Spinal cord (tissue), 10 donors: ENCODE measurements around the gene KCNJ6. TPM values are rescaled to one million over a fixed set of nuclear protein-coding genes. Genes with fewer than 3 reads are reported as not detected.
"Not testable (repeated sequence)": the region's sequence is repeated elsewhere in the genome, so short reads cannot be mapped to it uniquely, and the experiment has no call there.

Experiments used
- DNase-seq, 6 donors: peaks; one replicate each; pipeline versions ENCODE4 v3.0.0 to v3.0.0-alpha.2; 2013 to 2015; ENCODE audit warnings: low spot score in 6 of 6, low read depth in 4 of 6
- H3K27ac ChIP-seq: one replicate; pipeline ENCODE4 v1.5.1; 2013; ENCODE audit warnings: low read depth, low read length, control low read depth
- H3K27me3 ChIP-seq: one replicate; pipeline ENCODE4 v1.6.1; 2013; ENCODE audit warnings: low read length; ENCODE audit not compliant: control insufficient read depth, insufficient read depth
- H3K36me3 ChIP-seq: one replicate; pipeline ENCODE4 v1.6.1; 2013; ENCODE audit warnings: low read length; ENCODE audit not compliant: control insufficient read depth, insufficient read depth
- H3K4me1 ChIP-seq: one replicate; pipeline ENCODE4 v1.6.1; 2013; ENCODE audit warnings: low read length; ENCODE audit not compliant: control insufficient read depth, insufficient read depth
- H3K4me3 ChIP-seq: one replicate; pipeline ENCODE4 v1.5.1; 2013; ENCODE audit warnings: low read depth, low read length, control low read depth
- H3K9me3 ChIP-seq: one replicate; pipeline ENCODE4 v1.6.1; 2013; ENCODE audit warnings: low read length; ENCODE audit not compliant: control insufficient read depth, insufficient read depth
- WGBS: methylation state at CpG from one replicate; pipeline ENCODE4 v1.1.5; 2013; ENCODE audit warnings: missing lambda C conversion rate; ENCODE audit not compliant: insufficient coverage; 5-methylcytosine and 5-hydroxymethylcytosine counted together
- polyA plus RNA-seq, 2 donors: library from polyadenylated mRNA; unstranded; fragments of 120-200 nt; gene quantifications; one replicate each; pipeline ENCODE4 v1.2.1, GENCODE V29; 2013; ENCODE audit not compliant: insufficient read length in 2 of 2
- total RNA-seq, 2 donors: library from RNA; depleted of rRNA in 1 of 2; stranded (reverse); fragments of 120-200 nt in 1 of 2; fragments of >200 nt in 1 of 2; gene quantifications; one replicate each; pipeline versions ENCODE4 v1.2.3 to v1.2.4, GENCODE V29; 2013 to 2014
- donor health status: healthy.

Gene KCNJ6
- total and polyA plus RNA-seq, 4 donors, result 4.1 to 8.7 (median 4.8) TPM

DNA sequence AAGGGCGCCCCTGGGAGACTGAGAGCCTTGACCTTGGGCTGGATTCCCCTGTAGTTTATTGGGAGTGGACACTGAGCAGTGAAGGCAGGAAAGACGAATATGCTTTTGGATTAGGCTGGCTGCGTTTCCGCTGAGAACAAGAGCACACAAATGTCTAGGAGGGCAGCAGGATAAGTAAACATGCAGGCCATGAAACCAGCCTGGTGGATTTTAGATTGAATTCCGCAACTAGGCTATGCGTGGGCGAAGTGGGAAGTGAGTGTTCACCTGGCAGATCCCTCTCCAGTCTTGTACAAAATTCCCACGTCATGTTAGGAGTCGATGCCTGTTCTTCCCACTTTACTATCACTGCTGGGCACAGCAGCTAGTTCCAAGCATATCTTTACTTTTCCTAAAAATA, 21.4 kb upstream of the KCNJ6 start:
- Histone ChIP-seq H3K4me3 (no peak overlapping the region), H3K9me3 (peaks cover 4% of the 10 kb centered on the region), H3K27me3 (no peaks in the 10 kb centered on the region), H3K36me3 (no peaks in the 10 kb centered on the region), H3K4me1 (no peaks in the 10 kb centered on the region), H3K27ac (no peak overlapping the region)
- no peak for DNase-seq
- 73% methylated on average over 7 of the region's 9 CpGs for WGBS

GRCh38 chr21:37936010-37936785, 19.9 kb upstream of the KCNJ6 start:
- H3K36me3 ChIP-seq, result no peaks in the 10 kb centered on the region
- no peaks in the 10 kb centered on the region for H3K4me1 ChIP-seq
- WGBS, result no CpG with 5 or more reads among the region's 4 CpGs
- H3K27ac ChIP-seq, result no peak overlapping the region
- H3K27me3 ChIP-seq, result no peaks in the 10 kb centered on the region
- DNase-seq, result no peak
- no peak overlapping the region for H3K4me3 ChIP-seq
- peaks cover 4% of the 10 kb centered on the region for H3K9me3 ChIP-seq

DNA sequence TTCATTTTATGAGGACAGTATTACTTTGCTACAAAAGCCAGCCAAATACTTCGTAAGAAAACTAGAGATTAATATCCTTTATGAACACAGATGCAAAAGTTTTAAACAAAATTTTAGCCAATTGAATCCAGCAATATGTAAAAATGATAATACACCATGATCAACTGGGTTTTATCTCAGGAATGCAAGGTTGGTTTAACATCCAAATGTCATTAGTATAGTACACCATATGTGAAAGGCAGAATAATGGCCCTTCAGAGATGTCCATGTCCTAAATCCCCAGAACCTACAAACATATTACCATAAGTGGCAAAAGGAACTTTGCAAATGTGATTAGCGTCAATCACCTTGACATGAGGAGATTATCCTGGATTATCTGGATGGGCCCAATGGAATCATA, 16.7 kb upstream of the KCNJ6 start:
- no peaks in the 10 kb centered on the region for H3K27me3 ChIP-seq
- no peak overlapping the region for H3K27ac ChIP-seq
- H3K36me3 ChIP-seq, result no peaks in the 10 kb centered on the region
- H3K9me3 ChIP-seq, result peaks cover 4% of the 10 kb centered on the region
- H3K4me3 ChIP-seq, result no peak overlapping the region
- no peak for DNase-seq
- H3K4me1 ChIP-seq, result no peaks in the 10 kb centered on the region
- WGBS, result 100% methylated on average over 1 of the region's 2 CpGs

DNA sequence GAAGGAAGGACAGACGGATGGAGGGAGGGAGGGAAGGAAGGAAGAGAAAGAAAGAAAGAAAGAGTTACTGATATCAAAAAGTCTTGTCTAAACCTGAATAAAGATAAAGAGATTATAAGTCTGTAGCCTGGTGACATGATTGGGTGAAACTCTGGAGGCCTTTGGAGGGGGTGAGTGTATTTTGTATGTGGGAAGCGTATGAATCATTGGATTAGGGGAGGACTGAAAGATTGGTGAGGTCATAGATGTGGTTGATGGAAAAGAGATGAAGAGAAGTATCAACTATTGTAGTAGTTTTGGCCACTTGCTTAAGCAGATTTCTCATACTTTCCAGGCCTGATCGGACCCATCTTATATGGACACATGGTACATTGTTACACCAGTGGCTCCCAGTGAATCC, 11.5 kb upstream of the KCNJ6 start:
- DNase-seq, result no peak
- no peak overlapping the region for H3K27ac ChIP-seq
- H3K27me3 ChIP-seq, result no peaks in the 10 kb centered on the region
- WGBS, result 87% methylated on average over 2 of the region's 3 CpGs
- H3K4me3 ChIP-seq, result no peak overlapping the region
- H3K4me1 ChIP-seq, result no peaks in the 10 kb centered on the region
- H3K9me3 ChIP-seq, result peaks cover under 1% of the 10 kb centered on the region
- no peaks in the 10 kb centered on the region for H3K36me3 ChIP-seq

DNA sequence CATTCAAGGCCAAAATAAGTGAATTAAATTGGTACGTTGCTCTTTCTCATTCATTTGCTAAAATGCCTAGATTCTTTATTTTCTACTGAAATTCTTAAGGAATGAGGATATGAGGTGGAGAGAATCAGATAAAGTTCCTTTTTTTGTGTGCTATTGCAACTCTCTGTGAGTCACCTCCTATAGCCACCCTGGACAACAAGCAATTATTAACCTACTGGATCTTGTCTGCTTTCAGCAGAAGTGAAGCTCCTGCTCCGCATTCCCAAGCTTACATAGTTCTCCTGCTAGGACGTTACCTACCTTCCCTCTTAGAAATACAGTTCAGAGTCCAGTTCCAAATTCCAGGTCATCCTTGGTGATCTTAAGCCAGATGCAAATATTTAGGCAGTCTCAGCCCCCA, 4.8 kb upstream of the KCNJ6 start:
- 83% methylated on average over 1 of the region's 3 CpGs for WGBS
- no peak for DNase-seq
- Histone ChIP-seq H3K27ac (no peak overlapping the region), H3K4me1 (peaks cover 8% of the 10 kb centered on the region), H3K9me3 (no peaks in the 10 kb centered on the region), H3K36me3 (no peaks in the 10 kb centered on the region), H3K4me3 (no peak overlapping the region), H3K27me3 (peaks cover 5% of the 10 kb centered on the region)

DNA sequence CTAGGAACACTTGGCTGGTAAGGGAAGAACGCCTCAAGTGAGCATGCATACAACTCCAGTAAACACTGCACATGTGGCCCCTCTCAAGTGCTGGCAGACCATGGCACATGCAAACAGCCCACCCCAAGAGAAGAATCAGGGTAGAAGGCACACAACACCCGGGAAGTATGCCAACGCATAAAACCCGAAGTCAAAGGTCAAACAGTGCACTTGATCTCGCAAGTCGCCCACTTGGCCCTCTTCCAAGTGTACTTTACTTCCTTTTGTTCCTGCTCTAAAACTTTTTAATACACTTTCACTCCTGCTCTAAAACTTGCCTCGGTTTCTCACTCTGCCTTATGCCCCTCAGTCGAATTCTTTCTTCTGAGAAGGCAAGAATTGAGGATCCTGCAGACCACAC, 4.0 kb upstream of the KCNJ6 start:
- not testable (repeated sequence) for H3K4me3 ChIP-seq, H3K27ac ChIP-seq, DNase-seq, H3K36me3 ChIP-seq, H3K9me3 ChIP-seq
- H3K4me1 ChIP-seq, result peaks cover 16% of the 10 kb centered on the region
- H3K27me3 ChIP-seq, result peaks cover 11% of the 10 kb centered on the region
- 68% methylated on average over 8 of the region's 8 CpGs for WGBS

GRCh38 chr21:37917612-37918011, 1.4 kb upstream of the KCNJ6 start:
- no peaks in the 10 kb centered on the region for H3K9me3 ChIP-seq
- no peak overlapping the region for H3K27ac ChIP-seq
- H3K4me1 ChIP-seq, result peaks cover 30% of the 10 kb centered on the region
- H3K4me3 ChIP-seq, result no peak overlapping the region
- peaks cover 17% of the 10 kb centered on the region for H3K27me3 ChIP-seq
- no peaks in the 10 kb centered on the region for H3K36me3 ChIP-seq
- DNase-seq, result no peak
- WGBS, result no CpG with 5 or more reads among the region's 4 CpGs

- DNase-seq, result no peak
- peaks cover 17% of the 10 kb centered on the region for H3K27me3 ChIP-seq
- no peaks in the 10 kb centered on the region for H3K9me3 ChIP-seq
- peak overlapping the region; percentile 40 for H3K27ac ChIP-seq
- peak overlapping the region; percentile 55 for H3K4me3 ChIP-seq
- peaks cover 30% of the 10 kb centered on the region for H3K4me1 ChIP-seq
- no peaks in the 10 kb centered on the region for H3K36me3 ChIP-seq
- WGBS, result 0% methylated on average over 26 of the region's 26 CpGs
Measured at GRCh38 chr21:37915941-37916309, 332 bp downstream of the KCNJ6 start.

DNA sequence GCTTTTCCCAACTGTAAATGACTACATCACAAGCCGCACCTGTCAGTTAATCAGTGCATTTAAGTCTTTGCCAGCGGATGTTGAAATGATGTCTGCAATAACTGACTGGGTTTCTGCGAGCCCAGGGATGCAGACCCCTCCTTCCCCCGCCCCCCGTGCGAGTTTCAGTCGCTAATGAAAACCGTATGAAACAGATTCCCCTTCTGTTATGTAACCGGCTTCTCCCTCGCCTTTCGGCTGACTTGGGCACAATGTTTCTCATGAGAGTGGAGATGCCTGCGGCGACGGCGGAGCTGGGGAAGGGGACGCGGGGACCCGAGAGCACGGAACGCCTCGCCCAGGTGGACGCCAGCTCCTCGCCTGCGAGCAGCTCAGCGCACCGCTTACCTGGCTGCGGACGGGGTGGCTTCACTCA, 753 bp downstream of the KCNJ6 start:
- peak overlapping the region; percentile 55 for H3K4me3 ChIP-seq
- H3K9me3 ChIP-seq, result no peaks in the 10 kb centered on the region
- peak overlapping the region; percentile 40 for H3K27ac ChIP-seq
- peaks cover 17% of the 10 kb centered on the region for H3K27me3 ChIP-seq
- DNase-seq, result peak; percentile 13 to 85 (median 44)
- peaks cover 30% of the 10 kb centered on the region for H3K4me1 ChIP-seq
- H3K36me3 ChIP-seq, result no peaks in the 10 kb centered on the region
- under 1% methylated on average over 25 of the region's 28 CpGs for WGBS

- no peak overlapping the region for H3K4me3 ChIP-seq
- DNase-seq, result peak in 1 of 6 donors; percentile 45
Measured at GRCh38 chr21:37912616-37913015, 3.6 kb downstream of the KCNJ6 start.

More at GRCh38 chr21:37912616-37913015, 3.6 kb downstream of the KCNJ6 start:
- no peaks in the 10 kb centered on the region for H3K9me3 ChIP-seq
- peaks cover 30% of the 10 kb centered on the region for H3K4me1 ChIP-seq
- H3K27me3 ChIP-seq, result peaks cover 17% of the 10 kb centered on the region
- no peaks in the 10 kb centered on the region for H3K36me3 ChIP-seq
- no peak overlapping the region for H3K27ac ChIP-seq
